NCI-H146 (cell line): ENCODE results near the gene ZBTB21.
"Not testable (repeated sequence)": the region's sequence is repeated elsewhere in the genome, so short reads cannot be mapped to it uniquely, and the experiment has no call there.

Source experiments
- DNase-seq: peaks from one replicate; lab custom pipeline; 2025; lab: John Stamatoyannopoulos, UW

Gene ZBTB21

GRCh38 chr21:42019101-42019605 is 9.0 kb upstream of the ZBTB21 start:
- no peak for DNase-seq

GRCh38 chr21:42017022-42017421 is 6.9 kb upstream of the ZBTB21 start:
- DNase-seq: no peak

DNA sequence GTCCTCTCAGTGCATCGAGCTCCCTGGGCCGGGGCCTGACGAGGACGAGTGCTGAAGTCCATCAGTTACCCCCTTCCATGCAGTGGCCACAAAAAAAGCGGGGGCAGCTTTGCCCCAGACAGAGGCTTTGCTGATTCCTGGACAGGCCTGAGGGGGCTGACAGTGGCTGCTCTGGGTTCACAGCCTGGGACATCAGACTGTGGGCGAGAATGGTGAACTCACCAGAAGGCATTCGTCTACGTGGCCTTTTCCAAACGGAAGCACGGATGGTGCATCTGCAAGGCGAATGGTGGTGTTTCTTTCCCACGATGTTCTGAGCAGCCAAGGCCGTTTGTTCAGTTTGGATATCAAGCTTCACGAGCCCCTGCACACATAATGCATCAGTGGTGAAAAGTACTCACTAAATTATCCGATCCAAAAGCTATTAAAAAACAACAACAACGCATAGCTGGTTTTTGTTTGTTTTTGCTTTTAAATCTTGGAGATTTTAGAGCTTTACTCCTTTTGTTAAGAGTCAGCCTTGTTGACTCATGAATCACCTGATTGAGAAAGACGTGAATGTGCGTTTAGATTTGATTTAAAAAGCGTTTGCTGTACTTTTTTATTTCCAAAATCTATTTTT is 6.3 kb upstream of the ZBTB21 start:
- DNase-seq: no peak

GRCh38 chr21:42013931-42014330 is 3.8 kb upstream of the ZBTB21 start:
- DNase-seq: no peak

DNA sequence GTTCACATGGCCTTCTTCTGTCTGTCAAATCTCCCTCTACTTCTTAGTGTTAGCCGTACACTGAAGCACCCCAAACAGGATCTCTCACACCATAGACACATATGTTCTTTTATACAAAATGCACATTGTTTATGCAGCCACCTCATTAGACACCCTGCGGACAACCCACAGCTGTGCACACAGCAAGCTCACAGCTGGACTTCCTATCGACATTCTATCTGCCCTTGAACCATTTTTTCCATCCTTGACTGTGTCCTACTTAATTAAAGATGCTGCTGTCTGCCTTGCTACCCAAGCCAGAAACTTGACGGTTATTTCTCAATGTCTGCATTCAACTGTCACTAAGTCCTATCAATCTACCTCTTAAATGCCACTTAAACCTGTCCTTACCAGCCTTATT is 3.2 kb upstream of the ZBTB21 start:
- peak; percentile 85 for DNase-seq

DNA sequence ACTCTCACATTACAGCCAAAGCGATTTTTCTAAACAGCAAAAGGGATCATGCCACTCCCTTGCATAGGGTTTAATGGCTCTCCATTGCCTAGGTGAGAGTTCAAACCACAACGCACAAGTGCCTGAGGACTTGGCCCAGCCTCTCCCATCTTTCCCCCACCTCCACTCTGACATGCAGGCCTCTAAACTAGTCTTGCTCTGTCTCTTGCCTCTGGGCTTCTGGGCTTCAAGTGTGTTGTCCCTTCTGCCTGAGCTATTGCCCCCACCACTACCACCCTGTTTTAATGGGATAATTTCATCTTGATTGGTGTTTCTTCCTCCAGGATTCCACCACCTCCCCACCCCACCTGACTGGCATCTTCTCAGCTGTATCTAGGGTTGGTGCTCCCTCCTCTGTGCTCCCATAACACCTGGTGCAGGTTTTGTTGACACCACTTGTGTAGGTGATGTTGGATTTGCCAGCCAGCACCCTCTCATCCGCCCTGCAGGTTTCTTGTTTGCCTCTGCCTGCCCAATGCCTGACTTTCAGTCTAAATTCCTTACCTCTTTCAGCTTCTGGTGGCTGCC is 2.7 kb upstream of the ZBTB21 start:
- DNase-seq: peak; percentile 72

GRCh38 chr21:42012344-42012743 is 2.2 kb upstream of the ZBTB21 start:
- no peak for DNase-seq

DNA sequence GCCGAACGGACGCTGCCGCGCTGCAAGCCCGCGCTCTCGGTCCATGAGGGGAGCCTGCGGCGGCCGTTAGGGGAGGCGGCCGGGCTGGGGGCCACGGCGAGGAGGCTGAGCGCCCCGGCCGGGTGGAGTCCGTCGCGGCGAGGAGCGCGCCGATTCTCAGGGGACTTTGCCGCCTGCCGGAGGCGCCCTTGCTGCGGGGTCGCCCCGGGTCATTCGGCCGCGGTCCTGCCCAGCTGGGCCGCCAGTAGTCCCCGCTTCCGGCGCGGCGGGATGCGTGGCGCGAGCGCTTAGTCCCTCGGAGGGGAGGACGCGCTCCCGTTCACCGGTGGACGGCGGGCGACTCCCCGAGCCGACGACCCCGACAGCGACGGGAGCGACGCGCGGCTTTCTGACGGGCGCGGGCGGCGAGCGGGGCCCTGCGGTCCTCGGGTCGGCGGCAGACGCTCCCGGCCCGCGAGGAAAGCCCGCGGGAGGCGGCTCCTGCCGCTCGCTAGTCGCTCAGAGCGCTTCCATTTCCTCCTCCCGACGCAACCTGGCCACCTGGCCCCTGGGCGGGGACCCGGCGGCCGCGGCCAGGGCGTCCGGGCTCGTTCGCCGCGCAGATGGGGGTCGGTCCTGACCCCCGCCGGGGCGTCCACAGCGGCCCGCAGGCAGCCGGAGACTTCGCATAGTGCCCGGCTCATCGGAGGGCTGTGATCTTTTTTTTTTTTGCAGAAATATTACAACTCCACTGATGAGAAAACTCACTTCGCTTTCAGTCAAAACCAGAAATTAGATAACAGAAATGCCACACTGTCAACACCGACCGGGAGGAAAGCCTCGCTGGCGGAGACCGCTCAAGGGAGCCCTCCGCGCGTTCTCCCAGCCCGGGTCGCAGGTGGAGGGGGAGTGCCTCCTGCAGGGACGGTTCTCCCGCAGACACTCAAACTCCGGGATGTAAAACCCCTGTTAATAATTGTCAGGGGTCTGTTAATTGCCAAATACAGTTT is 641 bp upstream of the ZBTB21 start:
- peak; percentile 56 for DNase-seq

GRCh38 chr21:42009018-42009830 is 936 bp downstream of the ZBTB21 start:
- peak; percentile 26 for DNase-seq

- DNase-seq: no peak
Measured at GRCh38 chr21:42007356-42007940, 2.7 kb downstream of the ZBTB21 start.

GRCh38 chr21:42006765-42007164 is 3.4 kb downstream of the ZBTB21 start:
- no peak for DNase-seq

DNA sequence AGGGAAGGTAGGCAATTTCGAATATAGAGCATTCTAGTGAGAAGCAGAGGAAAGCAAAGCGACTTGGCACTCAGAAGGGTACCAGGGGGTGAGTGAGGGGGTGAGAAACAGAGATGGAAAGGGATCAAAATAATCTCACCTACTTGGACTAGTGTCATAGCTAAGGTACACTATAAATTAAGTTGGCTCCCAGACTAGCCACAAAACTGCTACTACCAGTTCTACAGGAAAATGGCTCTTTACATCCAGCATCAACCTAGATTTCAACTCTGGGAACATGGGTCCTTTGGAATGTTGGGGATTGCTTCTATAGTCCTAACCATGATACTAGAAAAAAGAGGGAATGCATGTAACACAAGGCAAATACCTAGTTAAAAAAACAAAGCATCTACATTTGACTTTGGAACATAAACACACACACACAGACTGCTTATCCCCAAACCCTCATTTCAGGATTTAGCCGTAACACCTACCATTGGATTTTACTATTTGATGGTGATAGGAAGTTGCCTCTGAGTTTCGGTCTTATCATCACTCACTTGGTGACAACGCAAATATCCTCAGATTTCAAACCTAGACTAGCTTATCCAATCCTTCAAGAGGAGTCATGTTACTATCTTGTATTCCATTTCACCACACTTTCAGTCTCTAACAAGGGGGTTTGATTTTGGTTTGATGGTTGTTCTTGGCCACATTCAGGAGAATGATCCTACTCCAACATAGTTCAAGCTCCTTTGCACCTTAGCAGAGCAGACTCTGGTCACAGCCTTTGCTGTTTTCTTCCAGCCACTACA is 5.6 kb downstream of the ZBTB21 start:
- DNase-seq: no peak

DNA sequence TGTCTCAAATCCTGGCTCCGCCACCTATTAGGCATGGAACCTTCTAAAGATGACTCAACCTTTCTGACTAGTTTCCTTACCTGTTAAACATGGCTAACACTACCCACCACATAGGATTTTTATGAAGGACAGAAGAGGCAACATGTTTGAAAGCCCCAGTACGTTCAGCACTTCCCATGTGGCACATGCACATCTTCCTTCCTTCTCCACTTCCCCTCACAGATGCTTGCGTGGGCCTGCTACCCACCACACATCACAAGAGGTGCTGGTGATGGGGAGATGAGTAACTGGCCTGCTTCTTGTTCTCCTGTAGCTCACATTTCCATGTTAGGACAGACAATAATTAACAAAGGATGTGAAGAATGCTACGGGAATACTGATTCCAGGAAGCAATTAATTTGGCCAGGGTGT is 7.1 kb downstream of the ZBTB21 start:
- no peak for DNase-seq

DNA sequence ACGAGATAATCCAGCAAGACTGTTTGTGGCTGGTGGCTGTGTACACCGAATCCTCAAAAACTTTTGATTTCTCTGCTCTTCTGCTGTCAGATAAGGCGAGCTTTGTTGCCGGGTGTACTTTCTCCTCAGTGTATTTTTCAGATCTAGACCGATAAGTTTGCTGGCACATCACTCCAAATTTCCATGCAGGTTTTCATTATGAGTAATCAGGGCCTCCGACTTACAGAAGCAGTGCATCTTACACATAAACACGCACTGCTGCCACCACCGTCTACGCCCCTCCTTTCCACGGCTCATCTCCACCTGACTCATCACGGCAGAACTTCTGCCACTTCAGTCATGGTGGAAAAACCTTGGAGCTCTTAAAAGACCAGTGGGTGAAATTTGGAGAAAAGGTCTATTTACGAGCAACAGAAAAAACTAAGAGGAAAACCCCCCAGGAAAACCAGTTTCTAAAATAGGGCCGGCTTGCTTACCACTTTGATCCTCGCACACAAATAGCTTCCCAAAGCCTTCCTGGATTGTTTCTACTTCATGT is 7.7 kb downstream of the ZBTB21 start:
- DNase-seq: no peak

GRCh38 chr21:42001781-42002180 is 8.4 kb downstream of the ZBTB21 start:
- no peak for DNase-seq

DNA sequence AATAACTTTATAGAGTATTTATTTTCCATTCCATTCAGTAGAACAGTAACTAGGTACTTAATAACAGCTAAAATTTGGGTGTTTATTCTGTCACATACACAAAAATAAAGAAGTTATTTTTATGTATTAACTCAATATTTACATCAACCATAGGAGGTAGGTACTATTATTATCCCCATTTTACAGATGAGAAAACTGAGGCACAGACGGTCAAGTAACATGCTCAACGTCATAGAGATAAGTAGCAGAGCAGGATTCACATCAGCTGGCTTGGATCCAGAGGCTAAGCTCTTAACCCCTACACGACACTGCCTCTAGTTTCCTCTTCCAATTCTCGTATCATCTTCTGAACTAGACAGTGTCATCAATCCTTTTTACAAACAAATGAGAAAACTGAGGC is 9.3 kb downstream of the ZBTB21 start:
- DNase-seq: no peak

- no peak for DNase-seq
Measured at GRCh38 chr21:41997657-41998056, 12.5 kb downstream of the ZBTB21 start.

GRCh38 chr21:41995577-41995976 is 14.6 kb downstream of the ZBTB21 start:
- no peak for DNase-seq

DNA sequence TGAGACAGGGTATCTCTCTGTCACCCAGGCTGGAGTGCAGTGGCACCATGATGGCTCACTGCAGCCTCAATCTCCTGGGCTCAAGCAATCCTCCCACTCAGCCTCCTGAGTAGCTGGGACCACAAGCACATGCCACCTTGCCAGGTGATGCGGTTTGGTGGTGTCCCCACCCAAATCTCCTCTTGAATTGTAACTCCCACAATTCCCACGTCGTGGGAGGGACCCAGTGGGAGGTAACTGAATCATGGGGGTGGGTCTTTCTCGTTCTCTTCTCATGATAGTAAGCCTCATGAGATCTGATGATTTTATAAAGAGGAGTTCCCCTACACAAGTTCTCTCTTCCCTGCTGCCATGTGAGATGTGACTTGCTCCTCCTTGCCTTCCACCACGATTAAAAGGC is 15.5 kb downstream of the ZBTB21 start:
- not testable (repeated sequence) for DNase-seq

DNA sequence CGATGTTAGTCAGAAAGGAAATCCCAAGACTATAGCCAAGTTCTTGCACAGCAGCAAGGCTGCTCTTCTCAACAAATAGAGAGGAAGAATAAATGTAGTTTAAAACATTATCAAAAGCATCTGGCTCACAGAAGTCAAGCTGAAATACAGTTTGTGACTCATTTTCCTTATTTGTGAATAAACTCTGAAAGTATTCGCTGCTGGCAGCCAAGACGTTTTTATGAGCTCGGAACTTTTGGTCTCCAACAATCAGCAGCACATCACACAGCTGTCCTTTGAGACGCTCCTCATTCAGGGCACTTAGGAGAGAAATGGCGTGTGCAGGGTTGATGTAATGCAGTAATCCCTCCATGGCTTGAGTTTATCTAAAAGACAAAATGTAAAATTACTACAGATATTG is 16.4 kb downstream of the ZBTB21 start:
- DNase-seq: no peak
